ENCODE measurements around the gene NEK11.
A peak's percentile ranks its signal among the peaks of the same experiment; 100 is the strongest.

Gene NEK11

DNA sequence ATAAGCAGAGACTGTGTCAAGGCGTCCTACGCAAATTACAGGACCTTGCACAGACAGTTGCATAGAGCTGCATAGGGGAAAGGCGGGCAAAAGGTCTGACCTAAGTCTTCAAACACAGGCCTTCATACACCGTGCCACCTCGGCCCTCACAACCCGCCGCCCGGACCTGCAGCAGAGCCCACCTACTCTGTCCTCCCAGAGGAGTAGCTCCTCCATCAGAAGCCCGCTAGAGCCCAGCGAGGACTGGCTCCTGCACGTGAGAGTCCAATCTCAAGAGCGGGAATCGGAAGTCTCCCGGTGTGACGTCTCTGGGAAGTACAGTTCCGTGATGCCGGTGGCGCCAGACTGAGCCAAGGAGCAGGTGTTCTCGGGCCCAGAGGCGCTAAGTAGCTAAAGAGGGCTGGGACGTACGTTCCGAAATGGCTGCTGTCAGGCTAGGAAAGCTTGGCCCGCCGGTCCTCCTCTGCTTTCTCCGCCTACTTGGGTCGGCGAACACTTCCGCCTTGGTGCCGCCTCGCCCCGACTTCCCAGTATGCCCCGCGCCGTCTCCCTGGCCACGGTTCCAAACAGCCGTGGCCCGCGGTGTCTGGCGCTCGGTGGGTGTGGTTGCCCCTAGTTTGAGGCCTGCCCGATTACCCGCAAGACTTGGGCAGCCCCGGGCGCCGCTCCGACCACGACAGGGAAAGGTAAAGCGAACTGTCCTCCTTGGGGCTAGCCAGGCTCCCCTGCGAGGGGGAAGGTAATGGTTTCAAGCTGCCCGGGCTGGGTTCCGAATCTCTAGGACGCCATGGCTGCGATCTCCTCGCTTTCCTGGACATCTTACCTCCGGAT, at the start of gene NEK11, which contains the start of gene ASTE1:
TSS of gene NEK11 (plus strand) at position 557 of the 831 bp plus-strand sequence. CDS start 2,832 bp downstream, outside the sequence.
TSS of gene ASTE1 (minus strand) at position 505 of the 831 bp plus-strand sequence. CDS start 1,519 bp downstream, outside the sequence.
- peak; percentile 88 for DNase-seq

DNA sequence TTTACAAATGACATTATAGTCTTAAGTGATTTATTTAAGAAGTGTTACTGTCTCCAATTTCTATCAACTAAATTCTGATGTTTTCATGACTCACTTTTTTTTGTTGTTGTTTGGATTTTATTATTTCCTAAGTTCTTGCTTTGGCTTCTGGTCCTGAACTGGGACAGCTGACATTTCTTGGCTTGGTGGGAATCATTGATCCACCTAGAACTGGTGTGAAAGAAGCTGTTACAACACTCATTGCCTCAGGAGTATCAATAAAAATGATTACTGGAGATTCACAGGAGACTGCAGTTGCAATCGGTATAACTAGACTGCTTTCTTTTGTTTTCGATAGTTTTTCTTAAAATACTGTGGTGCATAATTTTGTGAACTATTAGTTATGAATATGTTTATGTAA, 47.6 kb upstream of the NEK11 start:
- no peak for DNase-seq

- no peak for DNase-seq
Observed at GRCh38 chr3:130981469-130981868, 45.2 kb upstream of the NEK11 start.

- DNase-seq, result no peak
Observed at GRCh38 chr3:130990282-130990681, 36.4 kb upstream of the NEK11 start.

- DNase-seq, result no peak
Observed at GRCh38 chr3:130991126-130991525, 35.6 kb upstream of the NEK11 start.

DNA sequence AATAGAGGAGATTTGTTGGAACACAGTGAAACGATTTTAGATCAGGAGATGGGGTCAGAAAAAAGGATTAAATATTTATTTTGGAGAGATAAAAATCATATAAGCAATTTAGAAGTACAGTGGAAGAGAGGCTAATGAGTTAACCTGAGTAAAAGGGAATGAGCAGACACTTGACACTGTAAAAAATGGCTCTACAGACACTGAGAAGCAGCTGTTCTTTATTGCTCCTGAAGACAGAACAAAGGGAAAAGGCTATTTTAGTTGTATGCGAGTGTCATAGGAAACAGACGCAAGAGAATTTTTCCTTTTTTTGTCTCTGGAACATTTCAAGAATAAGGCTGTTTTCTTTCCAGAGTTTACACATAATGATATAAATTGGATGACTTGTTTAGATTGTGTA, 34.3 kb upstream of the NEK11 start:
- no peak for DNase-seq

DNA sequence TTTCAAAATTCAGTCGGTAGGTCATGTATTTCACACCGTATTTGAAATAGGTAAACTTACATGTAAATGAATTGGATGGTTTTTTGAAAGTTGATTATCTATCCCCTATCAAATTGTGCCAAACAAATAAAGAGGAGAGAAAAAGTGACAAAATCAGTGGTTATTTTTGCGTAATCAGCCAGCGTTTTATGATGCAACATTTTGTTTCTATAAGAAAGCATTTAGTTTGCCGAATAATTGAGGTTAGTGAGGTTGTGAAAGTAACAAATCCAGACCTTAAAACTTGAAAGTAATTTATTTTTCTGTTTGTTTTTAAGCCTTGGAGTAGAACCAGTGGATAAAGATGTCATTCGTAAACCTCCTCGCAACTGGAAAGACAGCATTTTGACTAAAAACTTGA, 29.4 kb upstream of the NEK11 start:
- no peak for DNase-seq

GRCh38 chr3:131001071-131001470, 25.6 kb upstream of the NEK11 start:
- no peak for DNase-seq

DNA sequence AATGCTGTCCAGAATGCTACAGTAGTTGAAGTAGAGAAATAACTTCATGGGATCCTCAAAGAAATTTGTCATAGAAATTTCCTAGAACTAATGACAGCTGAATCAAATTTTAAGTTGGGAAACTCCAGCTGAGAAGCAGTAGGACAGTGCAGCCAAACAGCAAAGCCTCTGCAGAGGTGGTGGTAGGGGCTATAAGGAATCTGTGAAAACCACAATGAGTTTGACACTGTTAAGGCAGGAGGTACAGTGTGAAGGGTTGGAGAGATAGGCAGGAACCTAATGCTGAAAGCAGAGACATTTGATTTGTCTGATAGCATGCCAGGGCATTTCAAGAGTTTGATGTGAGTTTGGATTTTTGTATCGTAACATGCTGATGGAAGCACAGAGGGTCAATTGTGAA, 22.1 kb upstream of the NEK11 start:
- DNase-seq, result no peak

GRCh38 chr3:131007256-131007655, 19.4 kb upstream of the NEK11 start:
- no peak for DNase-seq

DNA sequence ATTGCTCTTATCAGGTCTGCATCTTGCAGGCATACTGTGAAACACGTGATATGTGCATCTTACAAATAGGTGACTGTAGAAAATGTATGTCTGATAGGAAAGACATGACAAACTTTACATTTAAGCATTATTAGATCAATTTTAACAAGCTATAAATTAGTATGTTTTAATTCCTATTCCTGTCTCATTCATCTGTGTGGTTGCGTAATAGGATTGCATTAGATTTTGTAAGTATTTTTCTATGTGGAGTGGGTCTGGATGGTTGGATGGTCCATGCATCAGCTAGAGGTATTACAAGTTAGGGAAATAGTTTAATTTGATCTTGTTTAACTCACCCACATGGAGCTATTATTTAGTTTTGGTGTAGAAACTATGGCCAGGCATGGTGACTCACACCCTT, 18.9 kb upstream of the NEK11 start:
- no peak for DNase-seq

DNA sequence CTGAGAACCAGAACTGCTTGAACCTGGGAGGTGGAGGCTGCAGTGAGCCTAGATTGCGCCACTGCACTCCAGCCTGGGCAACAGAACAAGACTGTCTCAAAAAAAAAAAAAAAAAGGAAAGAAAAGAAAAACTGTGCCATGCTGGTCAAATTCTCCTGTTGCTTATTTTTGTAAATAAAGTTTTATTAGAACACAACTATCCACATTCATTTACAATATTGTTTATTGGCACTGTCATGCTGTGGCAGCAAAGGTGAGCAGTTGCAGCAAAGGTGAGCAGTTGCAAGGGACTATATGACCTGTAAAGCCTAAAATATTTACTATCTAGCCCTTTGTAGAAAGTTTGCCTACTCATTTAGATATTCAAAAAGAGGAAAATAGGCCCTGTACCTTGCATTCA, 18.4 kb upstream of the NEK11 start:
- DNase-seq, result no peak

DNA sequence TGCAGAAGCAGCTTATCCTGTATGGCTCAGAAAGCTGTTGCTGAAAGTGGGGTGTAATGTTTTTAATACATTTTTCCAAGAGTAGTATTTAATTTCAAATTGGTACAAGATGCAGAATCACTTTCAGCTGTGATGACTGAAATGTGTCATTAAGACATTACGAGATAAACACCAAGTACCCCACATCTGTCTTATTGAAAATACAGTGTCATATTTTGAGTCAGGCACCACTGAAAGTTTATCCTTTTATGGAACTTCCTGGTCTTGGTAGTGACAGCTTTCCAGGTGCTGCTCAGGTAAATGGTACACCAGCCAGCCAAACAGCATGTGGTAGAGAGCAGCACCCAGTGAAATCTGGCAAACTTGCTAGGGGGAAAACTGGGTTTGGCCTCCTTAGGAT, 17.0 kb upstream of the NEK11 start:
- no peak for DNase-seq

DNA sequence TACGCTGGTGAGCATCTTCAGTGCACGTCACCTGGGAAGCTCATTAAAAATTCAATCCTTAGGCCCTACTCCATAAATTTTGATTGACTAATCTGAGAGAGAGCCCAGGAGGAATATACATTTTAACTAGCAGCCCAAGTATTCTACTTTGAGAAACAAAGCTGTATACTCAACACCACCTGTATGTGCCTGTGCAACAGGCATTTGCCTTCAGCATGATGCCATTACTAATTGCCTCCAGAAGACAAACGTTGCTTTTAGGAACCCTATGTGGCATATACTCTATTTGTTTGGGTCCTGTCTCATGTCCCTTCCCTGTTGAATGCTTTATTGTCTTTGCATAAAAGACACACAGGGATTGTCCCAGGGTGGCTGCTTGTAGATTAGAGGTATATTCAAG, 7.7 kb upstream of the NEK11 start:
- no peak for DNase-seq

DNA sequence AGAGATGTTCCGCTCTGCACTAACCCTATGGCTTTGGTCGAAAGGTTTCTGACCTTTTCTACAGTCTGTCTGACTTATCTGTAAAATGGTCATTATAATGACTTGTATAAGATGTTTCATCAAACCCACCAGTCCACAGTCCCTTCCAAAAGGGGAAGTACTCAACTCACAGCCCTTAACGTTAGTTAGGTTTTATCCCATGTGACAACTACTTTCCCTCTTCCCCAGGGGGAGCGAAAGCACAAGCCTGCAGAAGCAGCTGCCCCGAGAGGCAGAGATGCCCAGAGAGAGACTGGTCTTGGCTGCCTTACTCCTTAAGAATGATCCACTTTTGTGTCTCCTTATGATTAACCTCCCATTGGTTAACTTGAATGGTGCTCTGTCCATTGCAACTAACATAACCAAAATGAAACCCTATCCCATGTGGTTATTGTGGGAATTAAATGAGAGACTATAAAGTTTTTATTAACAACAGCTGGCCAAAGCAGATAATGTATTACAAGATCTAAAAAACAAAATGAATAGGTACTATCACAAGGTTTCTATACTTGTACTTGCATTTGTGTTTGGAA, 6.5 kb upstream of the NEK11 start:
- no peak for DNase-seq

GRCh38 chr3:131025539-131025938, 1.1 kb upstream of the NEK11 start:
- DNase-seq, result no peak

DNA sequence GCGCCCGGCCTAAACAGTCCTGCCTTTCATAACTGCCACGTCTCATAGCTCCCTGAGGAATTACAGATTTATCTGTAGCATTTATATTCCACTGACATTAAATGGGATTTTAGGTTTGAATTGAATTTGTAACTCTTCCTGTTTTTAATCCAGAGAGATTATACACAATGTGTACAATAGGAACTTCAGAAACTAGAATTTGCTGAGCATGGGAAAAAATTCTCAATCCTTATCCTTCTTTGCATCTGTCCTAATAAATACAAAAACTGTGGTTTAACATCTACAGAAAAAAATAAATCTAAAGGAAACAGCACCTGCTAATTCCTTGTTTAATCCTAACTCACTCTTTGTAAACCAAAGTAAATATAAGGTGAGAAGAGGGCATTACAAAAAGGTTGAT, 2.2 kb downstream of the NEK11 start:
- DNase-seq, result no peak

- no peak for DNase-seq
Observed at GRCh38 chr3:131031660-131032059, 5.0 kb downstream of the NEK11 start.

GRCh38 chr3:131033480-131034080, 6.9 kb downstream of the NEK11 start:
- no peak for DNase-seq

DNA sequence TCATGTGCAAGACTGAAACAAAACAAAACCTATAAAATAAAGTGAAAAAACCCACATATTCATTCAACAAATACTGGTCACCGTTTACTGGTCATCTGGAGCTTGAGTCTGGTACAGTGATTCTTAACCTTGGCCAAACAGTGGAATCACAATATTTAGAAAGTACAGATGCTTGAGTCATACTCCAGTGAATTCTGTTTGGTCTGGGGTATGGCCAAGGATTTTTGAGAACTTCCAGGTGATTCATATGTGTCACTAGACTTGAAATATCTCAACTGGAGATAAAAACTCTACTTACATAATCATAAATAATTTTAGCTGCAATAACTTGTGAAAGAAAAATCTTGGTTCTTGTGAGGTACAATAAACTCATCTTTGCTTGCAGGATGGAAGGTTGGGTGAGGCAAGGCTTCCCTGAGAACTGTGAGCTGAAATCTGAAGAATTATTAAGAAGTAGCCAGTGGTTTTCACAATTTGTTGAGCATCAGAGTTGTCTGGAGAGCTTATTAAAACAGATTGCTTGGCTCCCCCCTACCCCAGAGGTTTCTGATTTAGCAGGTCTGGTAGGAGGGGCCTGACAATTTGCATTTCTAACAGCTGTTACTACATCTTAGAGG, 9.6 kb downstream of the NEK11 start:
- no peak for DNase-seq

DNA sequence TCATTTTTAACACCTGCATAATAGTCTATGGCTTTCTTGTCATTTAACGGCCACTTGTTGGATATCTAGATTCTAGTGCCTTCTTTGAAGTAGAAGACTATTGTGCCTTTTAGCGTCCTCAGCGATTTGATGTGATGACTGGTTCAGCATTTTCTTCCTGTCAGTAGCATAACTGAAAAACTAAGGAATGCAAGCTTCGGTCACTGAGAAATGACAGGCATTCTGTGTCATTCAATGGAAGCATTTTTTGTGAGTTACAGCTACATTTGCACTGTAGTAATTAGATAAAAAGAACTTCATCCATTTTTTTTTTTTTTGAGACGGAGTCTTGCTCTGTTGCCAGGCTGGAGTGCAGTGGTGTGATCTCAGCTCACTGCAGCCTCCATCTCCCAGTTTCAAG, 10.3 kb downstream of the NEK11 start:
- no peak for DNase-seq

DNA sequence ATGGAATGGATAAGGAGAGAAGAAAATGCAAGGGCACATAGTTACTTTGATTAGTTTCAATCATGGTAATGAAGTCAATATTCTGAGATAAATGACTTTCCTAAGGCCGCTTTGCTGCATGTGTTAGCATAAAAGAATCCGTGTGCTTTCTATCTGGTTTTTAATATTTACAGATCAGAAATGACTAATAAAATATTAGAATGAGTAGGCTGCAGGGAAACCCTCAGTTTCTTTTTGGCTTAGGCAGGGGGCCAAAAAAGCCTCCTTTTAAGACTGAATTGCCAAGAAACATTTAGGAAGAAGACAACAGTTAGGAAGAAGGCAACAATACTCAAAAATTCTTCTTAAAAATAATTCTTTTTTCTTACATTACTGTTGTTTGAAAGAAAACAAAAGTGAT, 11.6 kb downstream of the NEK11 start:
- no peak for DNase-seq

GRCh38 chr3:131042271-131042985, 15.8 kb downstream of the NEK11 start:
- DNase-seq, result peak; percentile 32

Data from activated effector memory CD4-positive, alpha-beta T cell treated with Interleukin-2 at 50 U/mL for 16 hours (primary cell).